Measurements from ENCODE around the gene CRTAC1.
A peak's percentile ranks its signal among the peaks of the same experiment; 100 is the strongest.

Gene CRTAC1

GRCh38 chr10:98030093-98030821 is at the start of gene CRTAC1:
Gene CRTAC1, minus strand, starts transcription at chr10:98030621. Its CDS starts 149 bp downstream, at chr10:98030472.
- DNase-seq: peak in 1 of 3 donors; percentile 16

- DNase-seq: no peak
These were observed 48.4 kb upstream of the CRTAC1 start for GRCh38 chr10:98078774-98079173.

- DNase-seq: no peak
These were observed 46.8 kb upstream of the CRTAC1 start for GRCh38 chr10:98077223-98077622.

GRCh38 chr10:98076086-98076485 is 45.7 kb upstream of the CRTAC1 start:
- DNase-seq: peak; percentile 41 to 57 (median 44)

- DNase-seq: peak in 2 of 3 donors; percentile 22 to 41
These were observed 44.0 kb upstream of the CRTAC1 start for GRCh38 chr10:98074315-98074911.

- no peak for DNase-seq
These were observed 36.7 kb upstream of the CRTAC1 start for GRCh38 chr10:98067165-98067564.

GRCh38 chr10:98063740-98064027 is 33.3 kb upstream of the CRTAC1 start:
- DNase-seq: no peak

- DNase-seq: no peak
These were observed 32.0 kb upstream of the CRTAC1 start for GRCh38 chr10:98062424-98062823.

GRCh38 chr10:98060079-98060478 is 29.7 kb upstream of the CRTAC1 start:
- no peak for DNase-seq

- no peak for DNase-seq
These were observed 27.9 kb upstream of the CRTAC1 start for GRCh38 chr10:98058295-98058694.

- DNase-seq: peak in 2 of 3 donors; percentile 7 to 33
These were observed 25.6 kb upstream of the CRTAC1 start for GRCh38 chr10:98055841-98056516.

- DNase-seq: no peak
These were observed 16.8 kb upstream of the CRTAC1 start for GRCh38 chr10:98047009-98047741.

GRCh38 chr10:98045785-98046389 is 15.5 kb upstream of the CRTAC1 start:
- peak; percentile 68 to 79 (median 74) for DNase-seq

- DNase-seq: peak; percentile 61 to 84 (median 77)
These were observed 11.1 kb upstream of the CRTAC1 start for GRCh38 chr10:98041352-98042043.

- no peak for DNase-seq
These were observed 9.4 kb upstream of the CRTAC1 start for GRCh38 chr10:98039690-98040381.

- no peak for DNase-seq
These were observed 7.9 kb upstream of the CRTAC1 start for GRCh38 chr10:98038288-98038687.

- no peak for DNase-seq
These were observed 5.2 kb upstream of the CRTAC1 start for GRCh38 chr10:98035599-98035998.

GRCh38 chr10:98033515-98033914 is 3.1 kb upstream of the CRTAC1 start:
- DNase-seq: no peak

- DNase-seq: no peak
These were observed 1.0 kb upstream of the CRTAC1 start for GRCh38 chr10:98031440-98031839.

GRCh38 chr10:98030991-98031431 is 590 bp upstream of the CRTAC1 start:
- no peak for DNase-seq
